H1 (cell line): ENCODE results near the gene PLEKHB1. TPM values are rescaled to one million over a fixed set of nuclear protein-coding genes. Genes with fewer than 3 reads are reported as not detected.

Experiments used
- CBX5 ChIP-seq: fragments of 300-800, 300-1000 bp; sonication (generic); IDR thresholded peaks from 2 replicates; pipeline ENCODE4 v1.7.1; 2016; ENCODE audit warnings: antibody characterized with exemption, low read length, low read depth
- CHD2 ChIP-seq: IDR thresholded peaks from 2 replicates; pipeline ENCODE4 v1.6.1; 2012; ENCODE audit warnings: low read length, improper control_type of control experiment
- CREB1 ChIP-seq: IDR thresholded peaks from 2 replicates; pipeline ENCODE4 v1.6.1; 2012; ENCODE audit warnings: inconsistent platforms
- EZH2 ChIP-seq: fragments of 200-600 bp; sonication (generic); IDR thresholded peaks from 2 replicates; pipeline ENCODE4 v1.7.1; 2012; ENCODE audit warnings: low read depth, mild to moderate bottlenecking, moderate library complexity, low read length, inconsistent platforms; ENCODE audit not compliant: severe bottlenecking
- FOSL1 ChIP-seq: IDR thresholded peaks from 2 replicates; pipeline ENCODE4 v1.6.1; 2011; ENCODE audit warnings: mild to moderate bottlenecking, low read depth, low read length, moderate library complexity; ENCODE audit not compliant: insufficient read depth
- KDM1A ChIP-seq: fragments of 200-600, 300-600 bp; sonication (generic); IDR thresholded peaks from 2 replicates; pipeline ENCODE4 v1.7.1; 2016; ENCODE audit warnings: mild to moderate bottlenecking, low read length, borderline replicate concordance
- RXRA ChIP-seq: IDR thresholded peaks from 2 replicates; pipeline ENCODE4 v1.6.1; 2011; ENCODE audit warnings: low read depth, mild to moderate bottlenecking, low read length, moderate library complexity; ENCODE audit not compliant: insufficient read depth
- SIRT6 ChIP-seq: IDR thresholded peaks from one replicate; pipeline ENCODE4 v1.7.1; 2012; ENCODE audit warnings: low read length, inconsistent platforms
- SP1 ChIP-seq: IDR thresholded peaks from 2 replicates; pipeline ENCODE4 v1.6.1; 2011; ENCODE audit warnings: low read depth, low read length
- polyA plus RNA-seq, 7 experiments: library from polyadenylated mRNA; depleted of rRNA in 3 of 7; stranded (reverse) in 5 of 7; unstranded in 2 of 7; fragments of >200 nt in 5 of 7; fragments of 200-250 nt in 2 of 7; gene quantifications; 1 replicate in 5 of 7; 2 replicates in 1 of 7; 4 replicates in 1 of 7; pipeline versions ENCODE4 v1.2.1 to v1.2.3, GENCODE V29; 2011 to 2013; ENCODE audit warnings: missing spikeins in 2 of 7, mixed read lengths in 2 of 7
- total RNA-seq: library from RNA; stranded (reverse); fragmentation: NEBNext Ultra II Directional; extraction: Animal tissue kit (Norgen Biotek cat#: 25700); gene quantifications from 2 replicates; pipeline ENCODE4 v1.2.1, GENCODE V29; 2021

PLEKHB1 gene
- total and polyA plus RNA-seq, 2 of the 8 experiments (the other 6 are each of a cell fraction or from before 2014, with no cell fraction given): 14.8 to 24.5 TPM

- TF ChIP-seq RXRA (no peak), FOSL1 (no peak), SIRT6 (no peak), CHD2 (no peak), KDM1A (no peak), CBX5 (no peak), CREB1 (no peak), EZH2 (no peak), SP1 (no peak)
Measured at GRCh38 chr11:73651661-73652045, 5.3 kb downstream of the PLEKHB1 start (continued).
